ENCODE measurements around the gene CEP250. TPM values are rescaled to one million over a fixed set of nuclear protein-coding genes. Genes with fewer than 3 reads are reported as not detected.
A peak's percentile ranks its signal among the peaks of the same experiment; 100 is the strongest.
"Not testable (repeated sequence)": the region's sequence is repeated elsewhere in the genome, so short reads cannot be mapped to it uniquely, and the experiment has no call there.

Gene CEP250
- total and polyA plus RNA-seq, 4 donors = 16.2 to 32.5 (median 19.9) TPM

DNA sequence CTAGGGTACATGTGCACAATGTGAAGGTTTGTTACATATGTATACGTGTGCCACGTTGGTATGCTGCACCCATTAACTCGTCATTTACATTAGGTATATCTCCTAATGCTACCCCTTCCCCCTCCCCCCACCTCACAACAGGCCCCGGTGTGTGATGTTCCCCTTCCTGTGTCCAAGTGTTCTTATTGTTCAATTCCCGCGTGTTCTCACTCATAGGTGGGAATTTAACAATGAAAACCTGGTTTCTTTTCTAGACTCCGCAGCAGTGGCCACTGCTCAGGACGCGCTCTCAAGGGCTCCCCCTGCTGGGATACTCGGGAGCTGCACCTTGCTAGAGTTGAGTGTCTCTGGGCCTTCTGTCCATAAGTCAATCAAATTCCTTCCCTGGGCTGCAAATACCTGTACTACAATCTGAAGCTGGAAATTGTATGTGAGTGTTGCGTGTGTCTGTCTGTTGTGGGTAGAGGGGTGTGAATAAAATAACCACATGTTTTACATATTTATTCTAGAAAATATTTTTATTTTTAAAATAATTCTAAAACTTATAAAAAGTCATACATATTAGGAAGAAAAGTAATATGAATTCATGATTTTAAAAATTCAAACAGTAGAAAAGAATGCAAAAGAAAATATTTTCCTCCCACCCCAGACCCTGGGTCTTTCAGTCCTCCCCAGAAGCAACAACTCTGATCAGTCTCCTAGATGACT, 8.2 kb upstream of the CEP250 start:
- WGBS, 2 donors = 2% methylated on average over 11 of the region's 11 CpGs
- ATAC-seq (ENCODE audit: low FRiP score) = peak; percentile 87

GRCh38 chr20:35448788-35449373, 6.5 kb upstream of the CEP250 start:
- H3K36me3 ChIP-seq (ENCODE audit: control insufficient read depth in 1 of 2, insufficient read depth in 2 of 2, low read length in 1 of 2) = no peaks in the 10 kb centered on the region
- intact Hi-C loops (cut with DNase I) = no loop called here
- 91 to 94% methylated on average over 5 of the region's 5 CpGs for WGBS, 2 donors
- H3K27ac ChIP-seq (ENCODE audit: low read depth in 1 of 2, low read length in 2 of 2) = no peak overlapping the region
- no peaks in the 10 kb centered on the region for H3K27me3 ChIP-seq (ENCODE audit: control insufficient read depth in 1 of 2, insufficient read depth in 2 of 2, low read length in 1 of 2)
- H3K4me3 ChIP-seq (ENCODE audit: low read length in 2 of 2) = no peak overlapping the region
- no peaks in the 10 kb centered on the region for H3K4me1 ChIP-seq (ENCODE audit: control insufficient read depth in 1 of 2, insufficient read depth in 2 of 2, low read length in 2 of 2)
- DNase-seq (no peak), ATAC-seq (ENCODE audit: low FRiP score) (no peak)
- no peaks in the 10 kb centered on the region for H3K9me3 ChIP-seq (ENCODE audit: control insufficient read depth, low read length)

More for the DNA sequence above, 8.2 kb upstream of the CEP250 start:
- H3K4me3 ChIP-seq (ENCODE audit: low read length in 2 of 2) = no peak overlapping the region
- H3K36me3 ChIP-seq (ENCODE audit: control insufficient read depth in 1 of 2, insufficient read depth in 2 of 2, low read length in 1 of 2) = no peaks in the 10 kb centered on the region
- H3K9me3 ChIP-seq (ENCODE audit: control insufficient read depth, low read length) = no peaks in the 10 kb centered on the region
- H3K27me3 ChIP-seq (ENCODE audit: control insufficient read depth in 1 of 2, insufficient read depth in 2 of 2, low read length in 1 of 2) = no peaks in the 10 kb centered on the region
- peak; percentile 87 to 95 for DNase-seq
- H3K27ac ChIP-seq (ENCODE audit: low read depth in 1 of 2, low read length in 2 of 2) = no peak overlapping the region
- H3K4me1 ChIP-seq (ENCODE audit: control insufficient read depth in 1 of 2, insufficient read depth in 2 of 2, low read length in 2 of 2) = no peaks in the 10 kb centered on the region
- intact Hi-C loops (cut with DNase I) = loop anchor here in 1 of 2 donors (2.0 kb wide), 1 partner anchor 144 kb away; no protein-coding TSS in a partner anchor

DNA sequence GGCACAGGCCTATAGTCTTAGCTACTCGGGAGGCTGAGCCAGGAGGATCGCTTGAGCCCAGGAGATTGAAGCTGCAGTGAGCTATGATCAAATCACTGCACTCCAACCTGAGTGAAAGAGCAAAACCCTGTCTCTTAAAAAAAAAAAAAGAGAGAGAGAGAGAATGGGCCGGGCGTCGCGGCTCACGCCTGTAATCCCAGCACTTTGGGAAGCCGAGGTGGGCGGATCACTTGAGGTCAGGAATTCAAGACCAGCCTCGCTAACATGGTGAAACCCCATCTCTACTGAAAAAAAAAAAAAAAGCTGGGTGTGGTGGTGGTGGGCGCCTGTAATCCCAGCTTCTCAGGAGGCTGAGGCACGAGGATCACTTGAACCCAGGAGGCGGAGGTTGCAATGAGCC, 5.5 kb upstream of the CEP250 start:
- DNase-seq; ATAC-seq (ENCODE audit: low FRiP score); H3K27me3 ChIP-seq (ENCODE audit: control insufficient read depth in 1 of 2, insufficient read depth in 2 of 2, low read length in 1 of 2); H3K9me3 ChIP-seq (ENCODE audit: control insufficient read depth, low read length); H3K4me1 ChIP-seq (ENCODE audit: control insufficient read depth in 1 of 2, insufficient read depth in 2 of 2, low read length in 2 of 2); H3K4me3 ChIP-seq (ENCODE audit: low read length in 2 of 2); intact Hi-C loops (cut with DNase I); H3K36me3 ChIP-seq (ENCODE audit: control insufficient read depth in 1 of 2, insufficient read depth in 2 of 2, low read length in 1 of 2); H3K27ac ChIP-seq (ENCODE audit: low read depth in 1 of 2, low read length in 2 of 2): not testable (repeated sequence)
- WGBS, 2 donors = 83 to 84% methylated on average over 12 to 13 of the region's 13 CpGs

- Histone ChIP-seq H3K27ac (ENCODE audit: low read depth in 1 of 2, low read length in 2 of 2) (no peak overlapping the region), H3K4me3 (ENCODE audit: low read length in 2 of 2) (no peak overlapping the region), H3K4me1 (ENCODE audit: control insufficient read depth in 1 of 2, insufficient read depth in 2 of 2, low read length in 2 of 2) (no peaks in the 10 kb centered on the region), H3K9me3 (ENCODE audit: control insufficient read depth, low read length) (no peaks in the 10 kb centered on the region), H3K36me3 (ENCODE audit: control insufficient read depth in 1 of 2, insufficient read depth in 2 of 2, low read length in 1 of 2) (no peaks in the 10 kb centered on the region), H3K27me3 (ENCODE audit: control insufficient read depth in 1 of 2, insufficient read depth in 2 of 2, low read length in 1 of 2) (no peaks in the 10 kb centered on the region)
- DNase-seq (no peak), ATAC-seq (ENCODE audit: low FRiP score) (no peak)
- intact Hi-C loops (cut with DNase I) = no loop called here
- 81 to 87% methylated on average over 6 of the region's 6 CpGs for WGBS, 2 donors
Measured at GRCh38 chr20:35451295-35451694, 4.1 kb upstream of the CEP250 start.

GRCh38 chr20:35453647-35454046, 1.8 kb upstream of the CEP250 start:
- intact Hi-C loops (cut with DNase I) = no loop called here
- no peak for ATAC-seq (ENCODE audit: low FRiP score)
- WGBS, 2 donors = 90 to 93% methylated on average over 7 of the region's 7 CpGs

DNA sequence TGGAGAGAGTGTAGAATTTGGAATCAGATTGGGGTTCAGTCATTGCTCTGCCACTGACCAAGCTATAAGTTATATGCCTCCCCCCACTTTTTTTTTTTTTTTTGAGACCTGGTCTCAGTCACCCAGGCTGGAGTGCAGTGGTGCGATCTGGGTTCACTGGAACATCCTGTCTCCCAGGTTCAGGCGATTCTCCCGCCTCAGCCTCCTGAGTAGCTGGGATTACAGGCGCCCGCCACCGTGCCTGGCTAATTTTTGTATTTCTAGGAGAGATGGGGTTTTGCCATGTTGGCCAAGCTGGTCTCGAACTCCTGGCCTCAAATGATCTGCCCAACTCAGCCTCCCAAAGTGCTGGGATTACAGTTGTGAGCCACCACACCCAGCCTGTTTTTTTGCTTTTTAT, 1.3 kb downstream of the CEP250 start:
- intact Hi-C loops (cut with DNase I); H3K36me3 ChIP-seq (ENCODE audit: control insufficient read depth in 1 of 2, insufficient read depth in 2 of 2, low read length in 1 of 2); H3K9me3 ChIP-seq (ENCODE audit: control insufficient read depth, low read length); H3K4me1 ChIP-seq (ENCODE audit: control insufficient read depth in 1 of 2, insufficient read depth in 2 of 2, low read length in 2 of 2); H3K27me3 ChIP-seq (ENCODE audit: control insufficient read depth in 1 of 2, insufficient read depth in 2 of 2, low read length in 1 of 2); H3K27ac ChIP-seq (ENCODE audit: low read depth in 1 of 2, low read length in 2 of 2); H3K4me3 ChIP-seq (ENCODE audit: low read length in 2 of 2); DNase-seq; ATAC-seq (ENCODE audit: low FRiP score): not testable (repeated sequence)
- WGBS, 2 donors = 98 to 99% methylated on average over 7 of the region's 7 CpGs

More at GRCh38 chr20:35453647-35454046, 1.8 kb upstream of the CEP250 start:
- H3K36me3 ChIP-seq (ENCODE audit: control insufficient read depth in 1 of 2, insufficient read depth in 2 of 2, low read length in 1 of 2) = no peaks in the 10 kb centered on the region
- H3K4me1 ChIP-seq (ENCODE audit: control insufficient read depth in 1 of 2, insufficient read depth in 2 of 2, low read length in 2 of 2) = no peaks in the 10 kb centered on the region
- no peak overlapping the region for H3K27ac ChIP-seq (ENCODE audit: low read depth in 1 of 2, low read length in 2 of 2)
- H3K4me3 ChIP-seq (ENCODE audit: low read length in 2 of 2) = no peak overlapping the region
- DNase-seq = no peak
- no peaks in the 10 kb centered on the region for H3K9me3 ChIP-seq (ENCODE audit: control insufficient read depth, low read length)
- no peaks in the 10 kb centered on the region for H3K27me3 ChIP-seq (ENCODE audit: control insufficient read depth in 1 of 2, insufficient read depth in 2 of 2, low read length in 1 of 2)

- ATAC-seq (ENCODE audit: low FRiP score); H3K27me3 ChIP-seq (ENCODE audit: control insufficient read depth in 1 of 2, insufficient read depth in 2 of 2, low read length in 1 of 2); H3K4me3 ChIP-seq (ENCODE audit: low read length in 2 of 2); H3K9me3 ChIP-seq (ENCODE audit: control insufficient read depth, low read length); H3K27ac ChIP-seq (ENCODE audit: low read depth in 1 of 2, low read length in 2 of 2); intact Hi-C loops (cut with DNase I); DNase-seq; H3K36me3 ChIP-seq (ENCODE audit: control insufficient read depth in 1 of 2, insufficient read depth in 2 of 2, low read length in 1 of 2); H3K4me1 ChIP-seq (ENCODE audit: control insufficient read depth in 1 of 2, insufficient read depth in 2 of 2, low read length in 2 of 2): not testable (repeated sequence)
- WGBS, 2 donors = 76 to 83% methylated on average over 2 of the region's 2 CpGs
Measured at GRCh38 chr20:35457539-35457938, 2.1 kb downstream of the CEP250 start.

- ATAC-seq (ENCODE audit: low FRiP score) = no peak
- Histone ChIP-seq H3K36me3 (ENCODE audit: control insufficient read depth in 1 of 2, insufficient read depth in 2 of 2, low read length in 1 of 2) (peaks cover 3% of the 10 kb centered on the region in 2 donors), H3K4me3 (ENCODE audit: low read length in 2 of 2) (no peak overlapping the region), H3K4me1 (ENCODE audit: control insufficient read depth in 1 of 2, insufficient read depth in 2 of 2, low read length in 2 of 2) (no peaks in the 10 kb centered on the region), H3K9me3 (ENCODE audit: control insufficient read depth, low read length) (no peaks in the 10 kb centered on the region), H3K27ac (ENCODE audit: low read depth in 1 of 2, low read length in 2 of 2) (no peak overlapping the region), H3K27me3 (ENCODE audit: control insufficient read depth in 1 of 2, insufficient read depth in 2 of 2, low read length in 1 of 2) (no peaks in the 10 kb centered on the region)
- intact Hi-C loops (cut with DNase I) = no loop called here
- no peak for DNase-seq
Measured at GRCh38 chr20:35458388-35458787, 3.0 kb downstream of the CEP250 start.

DNA sequence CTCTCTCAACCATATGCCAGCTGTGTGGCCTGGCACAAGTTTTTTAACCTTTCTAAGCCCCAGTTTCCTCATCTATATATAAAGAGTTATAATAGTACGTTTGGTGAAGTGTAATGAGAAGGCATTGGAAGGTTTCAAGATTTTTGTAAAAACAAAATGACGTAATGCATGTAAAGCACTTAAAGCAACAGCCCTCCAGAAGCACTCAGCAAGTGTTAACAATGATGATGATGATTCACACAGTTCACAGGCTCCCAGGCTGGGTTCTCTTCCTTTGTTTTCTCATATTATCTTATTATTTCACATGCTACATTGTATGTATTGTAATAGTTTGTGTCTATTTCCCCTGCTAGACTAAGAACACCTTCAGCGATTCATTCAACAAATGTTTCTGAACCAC, 6.2 kb downstream of the CEP250 start:
- Histone ChIP-seq H3K36me3 (ENCODE audit: control insufficient read depth in 1 of 2, insufficient read depth in 2 of 2, low read length in 1 of 2) (peaks cover 3 to 10% of the 10 kb centered on the region in 2 donors), H3K9me3 (ENCODE audit: control insufficient read depth, low read length) (no peaks in the 10 kb centered on the region), H3K4me1 (ENCODE audit: control insufficient read depth in 1 of 2, insufficient read depth in 2 of 2, low read length in 2 of 2) (no peaks in the 10 kb centered on the region), H3K27me3 (ENCODE audit: control insufficient read depth in 1 of 2, insufficient read depth in 2 of 2, low read length in 1 of 2) (no peaks in the 10 kb centered on the region), H3K4me3 (ENCODE audit: low read length in 2 of 2) (no peak overlapping the region), H3K27ac (ENCODE audit: low read depth in 1 of 2, low read length in 2 of 2) (no peak overlapping the region)
- no peak for ATAC-seq (ENCODE audit: low FRiP score)
- DNase-seq = no peak
- intact Hi-C loops (cut with DNase I) = loop anchor here (5.0 to 10.0 kb wide), 4 partner anchors 141 to 443 kb away; partner anchors contain the start of genes NFS1 (in 1 of the 2) and ROMO1 (in 1 of the 2)
- 73 to 75% methylated on average over 3 of the region's 3 CpGs for WGBS, 2 donors

Measured in aorta (tissue), 5 donors.